DND-41 (cell line): ENCODE results near the gene DYRK2.

ENCODE experiments used
- ATAC-seq: fragments of 200-7000 bp; cut with Tn5 transposase; 3 replicates; pipeline ENCODE4 v1.9.1; 2021; ENCODE audit warnings: low read depth; ENCODE audit not compliant: insufficient read depth
- DNase-seq: peaks from one replicate; pipeline ENCODE4 v3.0.0-alpha.2; 2020
- H2AFZ ChIP-seq: 2 replicates; pipeline ENCODE4 v1.6.0; 2012; ENCODE audit warnings: low read depth, low read length
- H3K27ac ChIP-seq: 2 replicates; pipeline ENCODE4 v1.5.1; 2012; ENCODE audit warnings: low read length, inconsistent platforms
- H3K27me3 ChIP-seq: fragments of 200-600 bp; sonication (generic); 2 replicates; pipeline ENCODE4 v1.6.0; 2012; ENCODE audit warnings: low read length, mild to moderate bottlenecking, inconsistent platforms; ENCODE audit not compliant: insufficient read depth, poor library complexity
- H3K36me3 ChIP-seq: 2 replicates; pipeline ENCODE4 v1.5.1; 2012; ENCODE audit warnings: low read length, inconsistent platforms; ENCODE audit not compliant: insufficient read depth
- H3K4me1 ChIP-seq: 2 replicates; pipeline ENCODE4 v1.5.1; 2012; ENCODE audit warnings: mild to moderate bottlenecking, low read length; ENCODE audit not compliant: insufficient read depth
- H3K4me2 ChIP-seq: 2 replicates; pipeline ENCODE4 v1.6.0; 2012; ENCODE audit warnings: mild to moderate bottlenecking, moderate library complexity, low read length, inconsistent platforms; ENCODE audit not compliant: insufficient read depth
- H3K4me3 ChIP-seq, 2 experiments: fragments of 200-600 bp in 1 of 2; shearing (Covaris generic) in 1 of 2; 2 replicates each; pipeline ENCODE4 v1.5.1; 2012 to 2016; ENCODE audit warnings: inconsistent platforms in 2 of 2, low read length in 2 of 2, mild to moderate bottlenecking in 2 of 2, low read depth in 1 of 2, moderate library complexity in 1 of 2
- H3K79me2 ChIP-seq: 2 replicates; pipeline ENCODE4 v1.6.0; 2012; ENCODE audit warnings: low read length, inconsistent platforms; ENCODE audit not compliant: insufficient read depth
- H3K9ac ChIP-seq: 2 replicates; pipeline ENCODE4 v1.6.0; 2012; ENCODE audit warnings: low read depth, mild to moderate bottlenecking, inconsistent platforms, low read length, moderate library complexity
- H3K9me3 ChIP-seq: 2 replicates; pipeline ENCODE4 v1.5.1; 2012; ENCODE audit warnings: low read length, moderate library complexity, mild to moderate bottlenecking, inconsistent platforms; ENCODE audit not compliant: insufficient read depth, severe bottlenecking
- H4K20me1 ChIP-seq: 2 replicates; pipeline ENCODE4 v1.6.0; 2012; ENCODE audit warnings: low read length; ENCODE audit not compliant: insufficient read depth
- CTCF ChIP-seq: IDR thresholded peaks from 2 replicates; pipeline ENCODE4 v1.5.1; 2012; ENCODE audit warnings: borderline replicate concordance, low read length, moderate library complexity, mild to moderate bottlenecking; ENCODE audit not compliant: poor library complexity, severe bottlenecking; ENCODE audit errors: extremely low read depth
- EZH2 ChIP-seq: IDR thresholded peaks from 3 replicates; pipeline ENCODE4 v1.6.1; 2012; ENCODE audit warnings: borderline replicate concordance, low read depth, mild to moderate bottlenecking, moderate library complexity, low read length, inconsistent platforms; ENCODE audit not compliant: severe bottlenecking

Gene DYRK2

GRCh38 chr12:67702136-67702535 is 53.6 kb downstream of the DYRK2 start:
- H3K4me2 ChIP-seq, result no peak overlapping the region
- TF ChIP-seq EZH2 (no peak), CTCF (no peak)
- H3K4me3 ChIP-seq, result no peak overlapping the region
- no peaks in the 10 kb centered on the region for H4K20me1 ChIP-seq
- no peaks in the 10 kb centered on the region for H3K27me3 ChIP-seq
- no peaks in the 10 kb centered on the region for H3K36me3 ChIP-seq
- H2AFZ ChIP-seq, result no peak overlapping the region
- ATAC-seq, result no peak
- H3K4me1 ChIP-seq, result peaks cover 26% of the 10 kb centered on the region
- no peak for DNase-seq
- no peak overlapping the region for H3K9ac ChIP-seq
- no peaks in the 10 kb centered on the region for H3K9me3 ChIP-seq
- no peaks in the 10 kb centered on the region for H3K79me2 ChIP-seq
- H3K27ac ChIP-seq, result no peak overlapping the region

DNA sequence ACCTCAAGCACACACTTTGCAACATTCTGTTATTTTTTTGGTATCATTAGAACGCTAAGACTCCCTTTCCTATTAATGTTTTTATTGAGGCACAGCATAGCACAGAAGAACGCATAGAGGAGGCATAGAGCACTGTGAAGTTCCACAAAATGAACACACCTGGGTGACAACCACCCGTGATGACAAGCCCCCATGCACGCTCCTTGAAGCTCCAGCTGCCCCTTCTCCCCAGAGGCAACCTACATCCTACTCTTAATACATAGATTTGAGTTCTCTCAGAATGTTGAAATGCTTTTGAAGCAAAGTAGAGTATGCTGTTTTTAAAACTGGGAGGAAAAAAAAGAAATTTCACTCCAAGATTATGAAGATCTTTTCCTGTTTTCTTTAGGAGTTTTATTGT is 55.5 kb downstream of the DYRK2 start:
- no peaks in the 10 kb centered on the region for H3K79me2 ChIP-seq
- no peak for ATAC-seq
- TF ChIP-seq EZH2, result no peak
- TF ChIP-seq CTCF, result no peak

GRCh38 chr12:67705394-67706370 is 57.1 kb downstream of the DYRK2 start:
- Histone ChIP-seq H3K27me3 (no peaks in the 10 kb centered on the region), H2AFZ (no peak overlapping the region), H3K27ac (no peak overlapping the region), H3K4me3 (no peak overlapping the region), H3K36me3 (no peaks in the 10 kb centered on the region), H4K20me1 (no peaks in the 10 kb centered on the region), H3K4me2 (no peak overlapping the region), H3K79me2 (no peaks in the 10 kb centered on the region), H3K9me3 (no peaks in the 10 kb centered on the region), H3K4me1 (no peaks in the 10 kb centered on the region), H3K9ac (no peak overlapping the region)
- TF ChIP-seq EZH2 (no peak), CTCF (no peak)
- ATAC-seq (no peak), DNase-seq (no peak)

More for the DNA sequence above, 55.5 kb downstream of the DYRK2 start:
- Histone ChIP-seq H3K9ac (no peak overlapping the region), H3K4me3 (no peak overlapping the region), H3K4me1 (peaks cover 7% of the 10 kb centered on the region), H4K20me1 (no peaks in the 10 kb centered on the region), H3K4me2 (no peak overlapping the region), H3K36me3 (no peaks in the 10 kb centered on the region), H3K9me3 (no peaks in the 10 kb centered on the region), H3K27me3 (no peaks in the 10 kb centered on the region), H2AFZ (no peak overlapping the region), H3K27ac (no peak overlapping the region)
- DNase-seq, result no peak
